Measurements from ENCODE around the gene C4orf54.

The C4orf54 gene

GRCh38 chr4:99651811-99652485 is 5.7 kb downstream of the C4orf54 start:
- no peak for FAIRE-seq

- no peak for FAIRE-seq
These were observed 6.4 kb downstream of the C4orf54 start for GRCh38 chr4:99651016-99651769.

DNA sequence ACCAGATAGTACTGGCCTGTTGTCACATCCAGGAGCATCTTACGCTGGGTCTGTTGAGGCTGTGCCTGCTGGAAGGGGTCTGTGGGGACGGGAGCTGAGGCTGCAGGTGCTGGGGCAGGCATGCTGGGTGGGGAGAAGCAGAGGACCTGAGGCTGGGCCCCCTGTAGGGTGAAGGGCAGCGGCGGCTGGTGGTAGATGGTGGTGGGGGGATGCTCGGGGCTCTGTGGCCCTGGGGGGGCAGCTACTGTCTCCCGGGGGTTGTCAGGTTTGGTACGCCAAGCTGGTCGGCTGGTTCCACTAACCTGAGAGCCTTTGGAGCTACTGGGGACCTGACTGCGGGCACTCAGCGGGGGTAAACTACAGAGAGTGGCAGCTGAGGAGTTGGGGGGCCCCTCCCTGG is 7.8 kb downstream of the C4orf54 start:
- no peak for FAIRE-seq

DNA sequence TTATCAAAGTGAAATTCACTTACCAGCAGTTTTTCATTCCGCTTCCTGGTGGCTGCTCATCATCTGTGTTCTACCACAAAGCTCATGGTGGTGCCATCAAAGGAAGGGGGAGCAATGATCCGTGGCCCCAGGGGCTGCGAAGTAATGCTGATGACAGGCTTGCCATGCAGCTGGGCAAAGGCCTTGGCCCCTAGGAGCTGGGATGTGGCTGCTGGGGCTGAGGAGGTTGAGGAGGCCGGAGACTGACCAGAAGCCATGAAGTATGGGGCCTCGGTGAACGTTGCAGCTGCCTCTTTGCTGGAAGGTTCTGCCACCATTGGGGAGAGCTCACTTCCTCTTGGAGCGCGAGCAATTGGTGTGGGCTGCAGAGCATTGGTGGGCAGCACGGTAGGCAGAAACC is 8.4 kb downstream of the C4orf54 start:
- no peak for FAIRE-seq

- no peak for FAIRE-seq
These were observed 9.3 kb downstream of the C4orf54 start for GRCh38 chr4:99648321-99648720.

- FAIRE-seq: no peak
These were observed 10.6 kb downstream of the C4orf54 start for GRCh38 chr4:99647071-99647470.

GRCh38 chr4:99645638-99646037 is 12.0 kb downstream of the C4orf54 start:
- no peak for FAIRE-seq

- no peak for FAIRE-seq
These were observed 12.6 kb downstream of the C4orf54 start for GRCh38 chr4:99645036-99645435.

DNA sequence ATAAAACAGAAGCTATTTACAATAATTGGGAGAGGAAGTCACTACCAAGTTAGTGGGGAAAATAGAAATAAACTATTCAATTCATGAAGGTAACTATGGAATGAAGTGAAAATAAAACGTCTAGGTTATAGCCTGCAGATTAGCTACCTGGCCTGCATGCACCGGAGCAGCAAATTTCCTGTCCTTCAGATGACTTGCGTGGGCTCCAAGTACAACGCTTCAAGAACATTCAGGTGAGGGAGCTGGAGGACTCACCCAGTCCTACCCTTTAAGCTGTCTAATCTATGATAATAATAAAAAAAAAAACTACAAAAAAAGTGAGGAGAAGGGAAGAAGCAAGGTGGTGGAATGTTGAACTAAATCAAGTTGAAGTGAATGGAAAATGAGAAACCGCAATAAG is 13.2 kb downstream of the C4orf54 start:
- FAIRE-seq: no peak

GRCh38 chr4:99642725-99643489 is 14.7 kb downstream of the C4orf54 start:
- FAIRE-seq: no peak

- no peak for FAIRE-seq
These were observed 17.0 kb downstream of the C4orf54 start for GRCh38 chr4:99640676-99641075.

DNA sequence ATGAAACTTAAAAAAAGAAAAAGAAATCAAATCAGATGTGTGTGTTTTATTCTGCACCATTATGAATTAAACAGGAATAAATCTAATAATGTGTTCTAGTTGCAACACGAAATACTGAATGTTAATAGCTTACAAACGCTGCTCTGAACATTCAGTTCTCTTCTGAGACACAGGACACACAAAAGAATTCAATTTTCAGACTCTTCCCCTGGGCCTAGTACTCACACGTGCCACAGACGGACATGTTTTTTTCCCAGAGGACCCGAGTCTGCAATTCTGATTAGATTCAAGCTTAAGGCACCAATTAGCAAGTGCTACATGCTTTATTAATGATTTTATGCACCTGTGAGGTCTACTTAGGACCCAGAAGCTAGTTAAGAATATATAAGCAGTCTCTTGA is 20.5 kb downstream of the C4orf54 start:
- no peak for FAIRE-seq

- peak; percentile 65 for FAIRE-seq
These were observed 21.2 kb downstream of the C4orf54 start for GRCh38 chr4:99636422-99636821.

- FAIRE-seq: no peak
These were observed 22.0 kb downstream of the C4orf54 start for GRCh38 chr4:99635601-99636000.

DNA sequence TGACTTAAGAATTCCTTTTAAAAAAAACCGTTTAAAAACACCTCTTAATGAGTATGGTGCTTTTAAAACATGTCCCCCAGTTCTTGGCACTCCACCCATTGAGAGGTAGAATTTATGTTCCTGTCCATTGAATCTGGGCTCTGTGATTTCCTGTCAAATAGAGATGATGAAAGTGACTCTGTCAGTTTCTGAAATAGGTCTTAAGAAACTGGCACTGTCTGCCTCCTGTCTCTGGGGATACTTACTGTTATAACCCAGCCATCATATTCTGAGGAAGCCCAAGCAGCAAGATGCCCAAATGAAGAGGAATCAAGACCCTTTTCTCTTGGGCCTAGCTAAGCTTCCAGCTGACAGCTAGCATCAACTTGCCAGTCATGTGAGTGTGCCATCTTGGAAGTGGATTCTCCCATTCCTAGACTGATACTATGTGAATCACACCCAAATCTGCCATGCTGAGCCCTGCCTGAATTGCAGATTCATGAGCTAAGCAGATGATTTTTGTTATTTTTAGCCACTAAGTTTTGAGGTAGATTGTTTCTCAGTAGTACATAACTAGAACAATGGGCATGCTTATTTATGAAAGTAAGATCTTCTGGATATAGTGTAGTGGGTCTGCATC is 22.8 kb downstream of the C4orf54 start:
- FAIRE-seq: no peak

GRCh38 chr4:99633772-99634171 is 23.9 kb downstream of the C4orf54 start:
- no peak for FAIRE-seq

DNA sequence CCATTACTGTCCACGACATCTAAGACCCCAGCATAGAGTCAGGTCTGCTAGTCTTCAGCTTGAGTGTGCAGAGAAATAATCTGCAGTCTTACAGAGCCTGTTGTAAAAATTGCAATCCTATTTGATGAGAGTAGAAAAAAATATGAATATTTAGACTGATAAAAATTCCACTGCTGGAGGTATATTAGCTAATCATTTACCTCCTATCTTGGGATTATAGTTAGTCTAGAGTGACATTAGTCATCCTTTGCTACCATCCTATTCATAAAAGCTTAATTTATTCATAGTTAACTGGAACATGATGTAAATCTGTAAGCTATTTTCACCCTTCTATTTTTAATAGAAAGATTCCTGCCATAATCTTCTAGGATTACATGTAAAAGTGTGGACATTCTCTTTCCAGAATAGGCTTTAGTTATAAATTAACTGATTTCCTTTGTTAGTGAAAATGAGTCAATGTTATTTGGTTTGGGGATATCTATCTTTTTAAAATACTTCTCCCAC is 26.7 kb downstream of the C4orf54 start:
- FAIRE-seq: no peak

GRCh38 chr4:99629962-99630554 is 27.6 kb downstream of the C4orf54 start:
- no peak for FAIRE-seq

DNA sequence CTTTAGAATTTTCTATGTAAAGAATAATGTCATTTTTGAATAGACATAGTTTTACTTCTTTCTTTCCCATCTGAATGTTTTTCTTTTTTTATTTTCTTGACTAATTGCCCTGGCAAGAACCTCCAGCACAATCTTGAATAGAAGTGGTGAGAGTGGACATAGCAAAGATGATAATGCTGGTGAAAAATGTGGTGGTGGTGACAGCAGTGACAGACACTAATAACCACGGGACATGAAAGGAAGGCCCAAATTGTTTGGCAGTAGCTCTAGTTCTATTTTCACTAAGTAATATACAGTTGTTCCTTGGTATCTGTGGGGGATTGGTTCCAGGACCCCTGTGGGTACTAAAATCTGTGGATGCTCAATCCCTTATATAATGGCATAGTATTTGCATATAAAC is 29.6 kb downstream of the C4orf54 start:
- no peak for FAIRE-seq

DNA sequence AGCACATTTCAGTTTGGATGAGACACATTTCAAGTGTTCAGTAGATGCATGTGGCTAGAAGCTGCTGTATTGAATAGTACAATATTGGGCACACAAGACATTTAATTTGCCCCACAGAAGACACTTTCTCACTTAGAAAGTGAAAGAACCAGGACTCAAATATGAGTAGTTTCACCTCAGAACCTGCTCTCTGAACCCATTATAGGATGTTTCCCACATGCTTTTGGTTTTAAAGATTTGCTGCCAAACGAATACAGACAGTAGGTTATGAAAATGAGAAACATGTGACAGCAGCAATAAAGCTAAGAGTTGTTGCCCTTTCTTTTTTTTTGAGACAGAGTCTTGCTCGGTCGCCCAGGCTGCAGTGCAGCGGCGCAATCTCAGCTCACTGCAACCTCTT is 32.3 kb downstream of the C4orf54 start:
- FAIRE-seq: no peak

- FAIRE-seq: no peak
These were observed 33.4 kb downstream of the C4orf54 start for GRCh38 chr4:99624141-99624719.

DNA sequence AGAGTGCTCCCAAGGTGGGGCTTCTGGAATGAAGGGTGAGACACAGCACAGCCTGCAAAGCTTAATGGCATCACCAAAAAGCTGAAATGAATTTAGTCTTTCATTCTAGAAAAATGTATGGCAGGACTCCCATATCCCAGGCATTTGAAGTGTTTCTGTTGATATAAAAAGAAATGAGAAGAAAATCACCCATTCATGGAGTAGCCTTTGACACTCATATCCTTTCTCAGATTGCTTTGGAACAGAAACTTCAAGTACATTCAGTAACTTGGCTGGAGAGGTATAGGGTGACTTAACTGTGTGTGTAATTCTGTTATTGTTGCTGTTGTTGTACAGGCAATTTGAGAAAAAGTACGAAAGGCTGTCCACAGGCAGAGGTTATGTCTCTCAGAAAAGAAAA is 35.3 kb downstream of the C4orf54 start:
- no peak for FAIRE-seq
